NCI-H187 (cell line): ENCODE results near the gene COL9A3.

Source experiments
- DNase-seq, 2 experiments: peaks; one replicate each; lab custom pipeline; 2025; lab: John Stamatoyannopoulos, UW

The COL9A3 gene

GRCh38 chr20:62778601-62779416 is 38.0 kb upstream of the COL9A3 start:
- no peak for DNase-seq

GRCh38 chr20:62779417-62779685 is 37.5 kb upstream of the COL9A3 start:
- no peak for DNase-seq

- DNase-seq, result peak; percentile 35 to 90
Observed at GRCh38 chr20:62780204-62780603, 36.6 kb upstream of the COL9A3 start.

GRCh38 chr20:62780696-62781095 is 36.2 kb upstream of the COL9A3 start:
- peak in 1 of 2 experiments; percentile 43 for DNase-seq

GRCh38 chr20:62782149-62782892 is 34.5 kb upstream of the COL9A3 start:
- DNase-seq, result no peak

- no peak for DNase-seq
Observed at GRCh38 chr20:62782893-62783278, 34.0 kb upstream of the COL9A3 start.

- no peak for DNase-seq
Observed at GRCh38 chr20:62784497-62784896, 32.4 kb upstream of the COL9A3 start.

GRCh38 chr20:62785393-62785792 is 31.5 kb upstream of the COL9A3 start:
- DNase-seq, result no peak

- no peak for DNase-seq
Observed at GRCh38 chr20:62786157-62786556, 30.7 kb upstream of the COL9A3 start.

- DNase-seq, result no peak
Observed at GRCh38 chr20:62787321-62787720, 29.5 kb upstream of the COL9A3 start.

GRCh38 chr20:62787866-62788265 is 29.0 kb upstream of the COL9A3 start:
- no peak for DNase-seq

- DNase-seq, result no peak
Observed at GRCh38 chr20:62788607-62789006, 28.2 kb upstream of the COL9A3 start.

GRCh38 chr20:62790075-62790474 is 26.8 kb upstream of the COL9A3 start:
- DNase-seq, result no peak

GRCh38 chr20:62791301-62792181 is 25.3 kb upstream of the COL9A3 start:
- peak; percentile 42 to 78 for DNase-seq

- no peak for DNase-seq
Observed at GRCh38 chr20:62792182-62792939, 24.5 kb upstream of the COL9A3 start.

- DNase-seq, result peak in 1 of 2 experiments; percentile 55
Observed at GRCh38 chr20:62792940-62793756, 23.7 kb upstream of the COL9A3 start.

- DNase-seq, result no peak
Observed at GRCh38 chr20:62793757-62794006, 23.2 kb upstream of the COL9A3 start.

GRCh38 chr20:62794007-62794724 is 22.7 kb upstream of the COL9A3 start:
- DNase-seq, result peak; percentile 80 to 89

GRCh38 chr20:62795023-62795761 is 21.7 kb upstream of the COL9A3 start:
- DNase-seq, result peak; percentile 48
